ENCODE results near the gene PTGIS.

Gene PTGIS

DNA sequence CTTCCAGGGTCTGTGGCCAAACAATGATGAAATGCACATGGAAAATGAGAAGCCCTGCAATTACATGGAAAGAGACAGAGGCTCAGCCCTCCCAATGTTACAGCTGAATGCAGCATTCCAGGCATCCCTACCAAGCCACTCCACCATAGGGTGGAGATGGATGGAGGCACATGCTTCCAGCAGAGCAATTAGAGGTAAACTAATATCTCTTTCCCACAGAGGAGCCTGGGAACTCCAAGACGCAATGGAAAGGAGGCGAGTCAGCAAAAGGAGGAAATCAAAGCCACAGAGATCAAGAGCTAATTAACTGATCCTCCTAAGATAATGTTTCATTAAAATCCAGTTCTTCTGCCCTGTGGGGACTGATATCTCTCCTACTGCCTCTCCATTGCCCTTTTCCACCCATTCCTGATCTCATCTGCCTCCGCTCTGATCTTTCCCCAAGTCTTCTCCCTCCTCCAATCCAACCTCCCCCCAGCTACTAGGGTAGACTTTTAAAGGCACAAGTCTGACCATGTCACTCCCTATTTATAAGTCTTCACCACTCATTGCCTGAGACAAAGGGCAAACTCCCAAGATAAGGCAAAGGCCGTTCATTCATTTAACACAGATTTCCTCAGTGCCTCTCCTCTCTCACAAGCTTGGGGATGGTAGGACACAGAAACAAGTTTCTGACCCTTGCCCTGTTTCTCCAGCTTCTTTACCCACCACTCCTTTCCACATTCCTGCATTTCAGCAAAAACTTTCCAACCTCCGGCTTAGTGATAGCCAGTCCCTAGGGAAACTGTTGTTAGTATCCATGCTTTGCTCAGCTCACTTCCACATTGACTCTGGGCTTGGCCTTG lies 71.2 kb downstream of the PTGIS start:
- CTCF ChIA-PET: interaction anchor here (0.7 to 1.4 kb wide), 3 partner anchors 9 to 12 kb away, joined by 3 to 5 read pairs (median 4); no protein-coding TSS in a partner anchor
- no peak for DNase-seq (ENCODE audit: extremely low spot score)
- TF ChIP-seq CTCF (IDR thresholded peaks at IDR 0.05; ENCODE audit: control extremely low read depth, extremely low read depth, low read depth, missing control alignments): no peak
- POLR2A ChIA-PET: no interaction called here

DNA sequence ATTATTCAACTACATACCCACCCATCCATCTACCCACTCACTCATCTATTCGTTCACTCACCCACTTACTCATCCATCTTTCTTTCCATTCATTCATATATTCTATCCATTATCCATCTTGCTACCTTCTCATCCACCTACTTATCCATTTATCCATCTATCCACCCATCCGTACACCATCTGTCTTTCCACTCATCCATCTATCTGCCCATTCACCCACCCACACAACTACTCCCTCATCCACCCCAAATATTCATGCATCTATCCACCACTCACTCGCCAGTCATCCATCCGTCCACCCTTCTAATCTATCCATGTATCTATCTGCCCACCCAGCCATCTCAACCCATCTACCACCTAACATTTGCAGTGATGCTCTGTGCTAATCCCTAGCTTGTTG lies 71.9 kb downstream of the PTGIS start:
- DNase-seq (ENCODE audit: extremely low spot score): no peak
- POLR2A ChIA-PET: no interaction called here
- TF ChIP-seq CTCF (IDR thresholded peaks at IDR 0.05; ENCODE audit: control extremely low read depth, extremely low read depth, low read depth, missing control alignments): no peak
- CTCF ChIA-PET: no interaction called here

DNA sequence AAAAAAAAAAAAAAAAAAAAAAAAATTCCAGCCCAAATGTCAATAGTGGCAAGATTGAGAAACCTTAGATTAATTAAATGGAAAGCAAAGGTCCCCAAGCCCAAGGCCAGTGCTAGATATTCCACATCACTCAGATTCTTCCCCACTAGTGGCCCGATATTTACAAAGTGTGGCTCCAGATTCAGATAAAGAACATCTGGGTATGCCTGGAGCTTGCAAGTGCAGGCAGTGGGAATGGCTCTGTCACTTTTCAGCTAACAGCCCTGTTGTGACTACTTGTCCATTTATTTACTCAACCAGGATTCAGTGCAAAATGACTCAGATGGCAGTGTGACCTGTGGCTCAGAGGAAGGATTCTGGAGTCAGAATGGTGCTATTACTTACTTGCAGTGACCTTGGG lies 77.2 kb downstream of the PTGIS start:
- CTCF ChIA-PET: no interaction called here

GRCh38 chr20:49489688-49490087 lies 78.2 kb downstream of the PTGIS start:
- ChIA-PET CTCF (interaction anchor here (1.4 kb wide), 1 partner anchor 13 kb away, joined by 4 read pairs; no protein-coding TSS in a partner anchor), POLR2A (no interaction called here)
- no peak for DNase-seq (ENCODE audit: extremely low spot score)
- no peak for TF ChIP-seq CTCF (IDR thresholded peaks at IDR 0.05; ENCODE audit: control extremely low read depth, extremely low read depth, low read depth, missing control alignments)

More for the DNA sequence above, 77.2 kb downstream of the PTGIS start:
- POLR2A ChIA-PET: no interaction called here
- no peak for DNase-seq (ENCODE audit: extremely low spot score)
- TF ChIP-seq CTCF (IDR thresholded peaks at IDR 0.05; ENCODE audit: control extremely low read depth, extremely low read depth, low read depth, missing control alignments): no peak

DNA sequence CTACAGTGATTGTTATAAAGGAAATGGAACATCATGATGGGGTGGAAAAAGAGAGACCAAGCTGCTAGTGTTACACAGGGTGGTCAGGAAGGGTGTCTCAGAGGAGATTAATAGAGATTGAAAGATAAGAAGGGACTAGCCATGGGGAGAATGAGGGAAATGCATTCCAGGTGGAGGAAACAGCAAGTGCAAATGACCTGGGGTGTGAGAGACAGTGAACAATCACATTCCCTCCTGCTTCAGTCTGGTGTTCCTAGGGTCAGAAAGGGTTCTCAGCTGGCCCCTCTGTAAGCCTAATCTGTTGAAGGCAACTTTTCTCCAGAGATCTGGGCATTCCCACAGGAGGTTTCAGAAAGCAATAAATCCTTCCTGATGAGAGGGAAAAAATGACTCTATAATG lies 81.9 kb downstream of the PTGIS start:
- CTCF ChIA-PET: interaction anchor here (1.2 to 2.3 kb wide), 2 partner anchors 102 to 152 kb away, joined by 3 to 8 read pairs; no protein-coding TSS in a partner anchor
- POLR2A ChIA-PET: no interaction called here
- no peak for DNase-seq (ENCODE audit: extremely low spot score)
- TF ChIP-seq CTCF (IDR thresholded peaks at IDR 0.05; ENCODE audit: control extremely low read depth, extremely low read depth, low read depth, missing control alignments): no peak

DNA sequence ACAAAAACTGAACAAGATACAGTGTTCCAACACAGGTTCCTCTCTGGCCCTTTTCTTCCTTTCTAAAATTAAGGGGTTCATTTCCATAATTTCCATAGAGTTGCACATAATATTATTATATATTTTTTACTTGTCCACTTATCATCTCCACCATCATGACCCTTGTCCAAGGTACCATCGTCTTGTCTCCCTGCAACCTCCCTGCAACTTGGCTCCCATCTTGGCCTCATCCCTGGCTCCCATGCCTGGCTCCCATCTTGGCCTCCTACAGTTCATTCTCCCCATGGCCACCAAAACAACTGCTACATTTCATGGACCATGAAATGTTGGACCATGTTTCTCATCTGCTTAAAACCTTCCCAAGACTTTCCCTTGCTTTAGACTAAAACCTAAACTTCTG lies 82.4 kb downstream of the PTGIS start:
- ChIA-PET POLR2A (no interaction called here), CTCF (interaction anchor here (1.2 to 2.3 kb wide), 3 partner anchors 14 to 151 kb away, joined by 3 to 8 read pairs (median 4); no protein-coding TSS in a partner anchor)
- no peak for TF ChIP-seq CTCF (IDR thresholded peaks at IDR 0.05; ENCODE audit: control extremely low read depth, extremely low read depth, low read depth, missing control alignments)
- DNase-seq (ENCODE audit: extremely low spot score): no peak

Data from GM10248 (cell line).